C1 segment of cervical spinal cord (tissue), 14 donors: ENCODE data around the gene MAP3K20.
"Not testable (repeated sequence)": the region's sequence is repeated elsewhere in the genome, so short reads cannot be mapped to it uniquely, and the experiment has no call there.

Experiments used
- DNase-seq, 14 donors: peaks; one replicate each; lab custom pipeline; 2025; lab: John Stamatoyannopoulos, UW

The MAP3K20 gene

DNA sequence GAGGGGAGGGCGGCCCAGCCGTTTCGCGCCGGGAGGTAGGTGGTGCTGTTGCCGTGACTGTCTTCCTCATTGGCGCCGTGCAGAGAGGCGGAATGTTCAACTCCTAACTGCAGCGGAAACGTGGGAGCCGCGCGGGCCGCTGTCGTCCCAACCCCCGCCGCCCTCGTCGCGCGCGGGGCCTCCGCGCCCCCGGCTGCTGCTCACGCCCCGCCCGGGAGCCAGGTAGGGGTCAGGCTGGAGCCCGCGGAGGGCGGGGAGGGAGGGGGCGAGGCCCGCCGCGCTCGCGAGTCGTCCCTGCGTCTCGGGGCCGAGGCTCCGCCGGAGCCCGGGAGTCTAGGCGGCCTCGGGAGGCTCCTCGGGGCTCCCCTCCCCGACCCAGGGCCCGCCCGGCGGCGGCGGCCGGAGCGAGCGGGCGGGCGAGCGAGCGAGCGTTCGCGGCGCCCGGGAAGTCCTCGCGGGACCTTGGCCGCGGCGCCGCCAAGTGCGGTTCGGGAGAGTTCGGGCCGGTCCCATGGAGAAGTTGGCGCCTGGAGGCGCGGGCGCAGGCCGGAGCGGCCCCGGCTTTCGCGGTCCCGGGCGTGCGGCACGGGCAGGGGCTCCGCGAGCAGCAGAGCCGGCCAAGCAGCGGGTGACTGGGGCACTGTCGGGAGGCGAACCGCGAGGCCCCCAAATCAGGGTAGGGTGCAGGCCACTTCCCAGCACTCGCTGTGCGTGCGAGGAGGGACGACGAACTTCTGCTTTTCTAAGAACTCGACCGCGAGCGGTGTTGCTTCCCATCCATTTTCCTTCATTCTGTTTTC, at the start of gene MAP3K20:
Gene MAP3K20 (plus strand): TSS at position 66 of the 800 bp plus-strand sequence. CDS start 15,186 bp downstream, outside the sequence.
- peak in 10 of 14 donors; percentile 13 to 67 (median 47) for DNase-seq

DNA sequence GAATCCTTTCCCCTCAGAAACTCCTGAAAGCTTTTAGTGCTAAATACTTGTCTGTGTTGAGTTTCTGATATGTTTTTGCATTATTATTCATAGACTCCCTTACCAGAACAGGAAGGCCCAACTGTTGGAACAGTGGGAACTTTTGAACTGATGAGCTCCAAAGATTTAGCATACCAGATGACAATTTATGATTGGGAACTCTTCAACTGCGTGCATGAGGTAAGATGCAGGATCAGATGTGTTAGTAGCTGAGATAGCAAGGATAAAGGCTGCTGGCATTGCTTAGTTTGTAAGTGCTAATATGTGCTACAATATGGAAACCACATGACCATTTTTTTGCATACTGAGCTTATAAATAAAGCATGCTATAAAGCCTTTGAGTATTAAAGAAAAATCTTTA, 49.2 kb upstream of the MAP3K20 start:
- DNase-seq: no peak

DNA sequence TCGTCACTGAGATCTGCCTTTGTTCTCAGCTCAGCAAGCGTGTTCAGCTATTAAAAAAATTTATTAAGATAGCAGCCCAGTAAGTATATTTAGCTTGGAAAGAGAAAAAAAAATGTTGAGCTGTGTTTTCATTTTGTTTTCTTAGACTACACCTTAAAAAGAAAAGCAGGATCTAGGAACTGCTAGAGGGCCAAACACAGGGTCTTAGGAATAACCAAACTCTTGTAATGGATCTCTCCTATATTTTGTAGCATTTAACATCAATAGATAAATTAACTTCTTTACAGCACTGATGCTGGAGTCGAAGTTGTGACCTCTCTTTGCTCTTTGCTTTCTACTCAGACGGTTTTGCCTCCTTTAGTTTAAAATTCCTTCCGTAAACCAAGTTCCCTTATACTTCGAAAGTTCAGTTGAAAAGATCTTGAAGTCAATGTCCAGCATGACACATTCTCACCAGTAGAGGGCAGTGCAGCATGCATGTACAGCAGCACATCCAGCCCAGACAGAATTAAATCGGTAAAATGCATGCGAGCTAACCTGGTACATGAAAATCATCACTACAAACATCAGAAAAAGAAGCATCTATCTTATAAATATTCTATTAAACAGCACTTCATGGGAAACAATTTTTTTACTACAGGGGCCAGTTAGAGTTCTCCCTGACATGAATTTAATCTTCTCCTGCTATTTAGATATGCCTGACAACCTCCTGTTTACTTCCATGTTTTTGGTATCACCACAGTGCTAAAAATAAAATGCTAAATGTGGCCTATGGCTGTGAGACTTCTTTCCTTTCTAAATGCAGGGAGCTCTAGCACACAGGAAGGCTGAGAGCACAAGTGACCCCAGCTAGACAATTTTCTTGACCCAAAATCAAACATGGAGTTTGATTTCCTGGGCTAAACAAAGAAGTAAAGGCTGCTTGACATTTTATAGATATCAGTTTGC, 48.2 kb upstream of the MAP3K20 start:
- DNase-seq: peak in 12 of 14 donors; percentile 13 to 79 (median 46)

DNA sequence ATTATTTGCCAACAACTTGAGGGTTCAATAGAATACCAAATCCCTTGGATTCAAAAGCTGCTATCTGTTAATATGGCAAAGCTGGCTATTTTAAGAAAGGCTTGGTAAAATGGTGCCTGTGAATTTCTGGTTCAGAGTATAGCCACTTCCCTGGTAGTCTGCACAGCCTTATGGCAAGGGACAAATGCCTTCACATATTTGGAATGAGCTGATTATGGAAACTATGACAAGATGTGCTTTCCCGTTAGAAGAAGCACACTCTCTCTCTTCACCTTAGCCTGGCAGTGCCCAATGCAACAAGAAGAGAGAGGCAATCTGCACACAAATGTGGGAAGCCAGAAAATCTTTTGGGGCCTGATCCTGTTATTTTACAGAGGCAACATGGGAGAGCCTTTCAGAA, 47.5 kb upstream of the MAP3K20 start:
- peak in 1 of 14 donors; percentile 43 for DNase-seq

DNA sequence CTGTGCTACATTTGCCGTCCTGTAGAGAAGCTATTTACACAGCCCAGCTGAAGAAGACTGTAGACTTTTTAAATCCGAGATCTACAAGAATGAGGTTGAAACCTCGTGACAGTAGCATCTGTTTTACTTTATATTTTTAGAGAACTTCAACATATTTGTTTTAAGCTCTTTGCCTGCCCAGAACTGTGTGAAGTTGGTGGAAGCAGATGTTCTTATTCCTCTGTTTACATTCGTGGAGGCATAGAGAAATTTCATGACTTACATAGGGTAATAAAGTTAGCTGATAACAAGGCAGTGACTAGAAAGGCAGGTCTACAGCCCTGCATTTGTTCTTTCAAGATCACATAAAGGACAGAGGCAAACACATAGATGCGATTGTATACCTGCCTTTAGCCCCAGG, 47.0 kb upstream of the MAP3K20 start:
- DNase-seq: no peak

DNA sequence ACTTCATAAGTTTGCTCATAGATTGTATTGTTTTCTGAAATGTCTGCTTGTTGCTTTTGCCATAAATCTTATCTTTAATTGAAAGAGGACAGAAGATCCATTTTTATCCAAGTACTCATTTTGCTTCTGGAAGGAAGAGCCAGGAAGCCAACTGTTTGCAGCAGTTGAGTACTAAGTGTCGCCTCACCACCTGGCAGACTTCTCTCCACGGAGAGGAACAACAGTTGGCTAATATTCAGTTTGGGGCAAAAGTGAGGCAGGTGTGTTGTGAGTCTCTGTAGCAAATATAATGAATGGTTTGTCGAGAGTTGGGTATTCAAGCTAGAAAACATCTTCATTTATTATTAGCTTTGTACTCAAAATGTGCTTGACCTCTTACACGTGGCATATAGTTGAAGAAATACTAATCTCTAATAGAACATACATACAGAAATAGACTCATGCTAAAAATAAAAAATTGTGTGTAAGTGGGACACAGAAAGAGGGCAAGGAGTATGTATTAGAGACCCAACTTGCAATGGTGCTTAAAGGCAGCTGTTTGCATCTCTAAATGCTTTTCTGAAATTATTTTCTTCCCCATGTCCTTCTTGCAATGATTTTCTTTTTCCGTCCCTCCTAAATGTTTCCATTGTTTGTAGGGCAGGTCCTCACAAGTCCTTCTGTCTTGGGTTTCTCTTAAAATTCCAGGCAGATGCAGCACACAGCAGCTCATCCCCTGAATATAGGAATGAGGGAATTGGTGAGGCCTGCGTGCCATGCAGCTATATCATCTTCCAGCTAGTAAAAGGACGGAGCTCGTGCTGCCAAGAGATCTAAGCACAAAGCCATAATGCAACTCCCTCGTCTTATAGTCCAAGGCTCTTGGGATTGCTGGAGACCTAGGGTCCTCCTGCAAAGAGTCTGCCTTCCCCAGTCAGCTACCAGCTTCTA, 44.8 kb upstream of the MAP3K20 start:
- DNase-seq: no peak

DNA sequence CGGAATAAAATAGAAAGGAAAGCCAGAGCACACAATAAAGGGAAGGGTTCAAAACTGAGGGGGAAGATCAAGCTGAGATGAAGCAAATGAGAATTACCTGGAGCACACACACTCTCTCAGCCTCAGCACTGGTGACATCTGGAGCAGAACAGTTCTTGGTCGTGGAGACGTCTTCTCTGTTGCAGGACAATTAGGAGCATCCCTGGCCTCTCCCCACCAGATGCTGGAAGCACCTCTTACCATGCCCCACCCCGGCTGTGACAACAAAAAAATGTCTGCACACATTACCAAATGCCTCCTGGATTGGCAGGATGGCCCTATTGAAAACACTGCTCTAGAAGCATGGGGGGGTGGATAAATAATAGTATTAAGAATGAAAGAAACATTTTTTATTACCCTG, 43.6 kb upstream of the MAP3K20 start:
- no peak for DNase-seq

DNA sequence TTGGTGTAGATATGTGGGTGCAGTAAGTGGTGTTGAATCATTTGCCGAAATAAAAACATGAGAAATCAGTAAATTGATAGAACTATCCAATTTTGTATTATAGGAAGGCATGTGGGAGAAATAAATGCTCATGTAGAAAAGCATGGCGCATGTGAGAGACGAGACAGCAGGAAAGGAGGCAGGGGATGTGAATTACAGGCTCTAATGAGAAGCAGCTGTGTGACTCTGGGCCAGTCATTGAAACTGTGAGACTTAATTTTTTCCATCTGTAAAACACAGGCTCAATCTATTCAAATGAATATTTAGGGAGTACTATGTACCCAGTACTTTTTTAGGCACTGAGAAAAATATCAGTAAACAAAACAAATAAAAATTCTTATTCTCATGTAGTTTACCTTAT, 42.6 kb upstream of the MAP3K20 start:
- DNase-seq: no peak

DNA sequence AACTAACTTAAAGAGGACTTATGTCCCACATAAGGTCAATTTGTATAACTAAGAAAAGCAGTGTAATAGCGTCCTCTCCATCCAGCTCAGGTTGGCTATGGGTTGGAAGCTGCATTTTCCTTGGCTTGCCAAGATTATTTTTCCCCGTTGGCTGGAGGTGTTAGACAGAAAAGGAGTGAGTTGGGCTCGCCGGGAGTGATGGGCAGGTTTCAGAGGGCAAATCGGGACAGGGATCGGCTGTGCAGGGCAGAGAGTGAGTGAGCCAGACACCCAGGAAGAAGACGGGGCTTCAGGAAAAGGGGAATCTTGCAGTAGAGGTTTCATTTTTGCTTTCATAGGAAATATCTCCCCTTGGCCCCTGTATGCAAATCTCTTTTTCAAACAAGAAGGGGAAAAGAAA, 41.5 kb upstream of the MAP3K20 start:
- no peak for DNase-seq

DNA sequence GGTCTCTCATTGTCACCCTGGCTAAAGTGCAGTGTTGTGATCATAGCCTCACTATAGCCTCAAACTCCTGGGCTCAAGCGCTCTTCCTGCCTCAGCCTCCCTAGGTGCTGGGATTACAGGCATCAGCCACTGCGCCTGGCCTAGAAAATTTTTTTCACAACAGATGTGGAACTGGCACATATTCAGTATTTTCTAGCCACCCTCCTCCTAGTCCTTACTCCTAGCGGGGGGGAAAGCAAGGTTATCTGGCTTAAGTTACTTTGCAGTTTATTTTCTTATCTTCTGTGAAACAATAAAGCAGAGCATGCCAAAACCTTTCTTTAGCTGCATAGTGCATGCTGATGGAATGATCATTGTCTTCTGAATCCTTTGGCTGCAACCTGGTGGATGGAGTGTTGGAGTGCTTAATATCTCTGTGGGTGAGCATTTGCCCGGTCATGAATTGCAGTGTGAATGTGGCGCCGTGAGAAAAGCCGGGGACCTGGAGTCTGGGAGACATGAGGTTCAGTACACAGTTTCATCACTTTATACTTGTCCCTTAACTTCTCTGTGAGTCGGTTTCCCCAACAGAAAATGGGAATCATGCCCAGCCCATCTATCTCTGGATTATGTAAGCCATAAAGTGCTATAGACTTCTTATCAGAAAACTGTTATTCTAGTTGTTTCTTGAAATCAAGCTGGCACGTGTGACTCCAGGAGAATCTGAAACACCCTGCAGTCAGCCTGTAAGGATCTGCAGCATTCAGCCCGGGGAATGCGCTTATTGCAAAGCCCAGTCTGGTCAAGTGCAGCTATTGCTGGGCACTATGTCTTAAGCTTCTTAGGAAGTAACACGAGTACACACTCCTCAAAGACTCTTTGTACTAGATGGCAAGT, 38.2 kb upstream of the MAP3K20 start:
- no peak for DNase-seq

DNA sequence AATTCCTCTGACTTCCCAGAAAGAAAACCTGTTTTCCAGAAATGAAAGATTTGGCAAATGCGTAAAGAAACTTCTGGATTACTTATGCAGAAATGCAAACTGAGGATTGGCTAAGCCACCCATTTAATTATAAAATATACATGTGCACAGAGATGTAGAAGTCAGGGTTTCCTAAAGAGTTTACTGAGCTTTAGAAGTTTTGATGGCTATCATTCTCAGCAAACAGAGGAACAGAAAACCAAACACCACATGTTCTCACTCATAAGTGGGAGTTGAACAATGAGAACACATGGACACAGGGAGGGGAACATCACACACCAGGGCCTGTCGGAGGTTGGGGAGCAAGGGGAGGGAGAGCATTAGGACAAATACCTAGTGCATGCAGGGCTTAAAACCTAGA, 37.4 kb upstream of the MAP3K20 start:
- not testable (repeated sequence) for DNase-seq

DNA sequence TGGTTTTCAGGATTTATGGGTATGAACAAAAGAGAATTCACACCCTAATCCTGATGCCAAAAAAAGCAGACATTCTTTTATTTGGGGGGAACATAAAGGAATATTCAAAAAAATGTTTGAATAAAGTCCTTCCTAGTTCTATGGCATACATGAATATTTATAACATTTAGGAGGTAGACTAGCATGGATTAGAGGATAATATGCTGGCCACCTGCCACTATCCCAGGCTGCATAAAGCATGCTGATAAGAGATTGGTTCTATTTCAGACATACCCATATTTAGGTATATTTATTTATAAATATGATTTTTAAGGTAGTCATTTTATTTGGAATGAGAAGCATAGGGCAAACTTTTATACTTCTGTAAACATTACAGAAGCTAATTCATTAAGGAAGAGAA, 34.9 kb upstream of the MAP3K20 start:
- DNase-seq: no peak

DNA sequence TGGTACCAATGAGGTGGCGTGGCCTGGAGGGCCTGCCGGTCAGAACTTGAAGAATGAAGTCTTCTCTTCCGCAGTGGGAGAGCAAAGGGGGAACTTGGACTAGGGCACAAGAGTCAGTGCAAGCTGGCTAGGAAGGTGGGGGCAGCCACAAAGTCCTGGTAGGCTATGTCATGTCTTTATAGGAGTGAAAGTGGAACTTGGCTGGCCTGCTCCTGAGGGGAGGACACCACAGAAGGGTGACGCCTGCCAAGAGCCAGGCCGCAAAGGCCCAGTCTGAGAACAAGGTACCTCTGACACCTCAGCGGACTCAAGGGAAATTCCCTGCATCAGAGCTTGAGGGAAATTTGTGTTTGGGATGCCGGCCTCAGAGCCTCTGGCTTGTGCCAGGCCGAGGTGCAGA, 32.2 kb upstream of the MAP3K20 start:
- DNase-seq: peak in 5 of 14 donors; percentile 3 to 8 (median 5)

DNA sequence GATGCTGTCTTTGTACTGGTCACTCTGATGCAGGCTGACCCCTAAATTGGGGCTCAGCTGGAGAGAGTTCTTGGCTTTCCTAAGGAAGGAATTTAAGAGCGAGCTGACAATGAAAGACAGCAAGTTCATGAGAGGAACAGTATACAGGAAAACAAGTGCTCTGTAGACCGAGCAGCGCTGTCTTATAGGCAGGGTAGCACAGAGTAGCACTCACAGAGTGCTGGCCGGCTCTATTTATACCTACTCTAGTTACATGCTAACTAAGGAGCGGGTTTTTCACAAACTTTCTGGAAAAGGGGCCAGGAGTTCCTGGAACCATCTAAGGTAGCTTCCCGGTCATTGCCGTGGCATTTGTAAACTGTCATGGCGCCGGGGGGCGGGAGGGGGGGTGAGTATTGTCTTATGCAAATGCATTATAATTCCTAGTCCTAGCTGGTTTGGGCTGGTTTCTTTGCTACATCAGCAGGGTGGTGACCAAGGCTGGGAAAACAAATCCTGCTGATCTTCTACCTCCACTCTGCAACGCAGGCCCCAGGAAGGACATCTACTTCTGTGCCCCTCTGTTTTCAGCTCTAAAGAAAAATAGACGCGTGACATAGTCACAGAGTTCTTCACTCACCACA, 31.6 kb upstream of the MAP3K20 start:
- no peak for DNase-seq

DNA sequence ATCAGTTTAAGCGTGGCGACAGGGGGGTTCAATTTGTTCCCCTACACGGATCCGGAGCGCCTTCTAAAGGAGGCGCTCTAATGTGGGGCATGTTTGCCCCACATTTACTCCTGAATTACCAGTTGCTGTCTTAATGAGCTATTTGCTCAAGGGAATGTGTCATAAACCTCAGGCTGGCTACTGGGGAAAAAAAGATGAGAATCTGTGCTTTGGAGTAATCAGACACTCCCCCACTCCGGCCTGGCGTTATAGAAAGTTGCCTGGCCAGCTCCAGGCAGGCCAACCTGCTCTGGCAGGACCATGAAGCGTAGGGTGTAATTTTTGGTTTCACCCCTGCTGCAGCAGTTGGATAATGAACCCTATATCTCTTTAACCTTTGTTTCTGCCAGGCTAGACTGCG, 31.0 kb upstream of the MAP3K20 start:
- DNase-seq: no peak

DNA sequence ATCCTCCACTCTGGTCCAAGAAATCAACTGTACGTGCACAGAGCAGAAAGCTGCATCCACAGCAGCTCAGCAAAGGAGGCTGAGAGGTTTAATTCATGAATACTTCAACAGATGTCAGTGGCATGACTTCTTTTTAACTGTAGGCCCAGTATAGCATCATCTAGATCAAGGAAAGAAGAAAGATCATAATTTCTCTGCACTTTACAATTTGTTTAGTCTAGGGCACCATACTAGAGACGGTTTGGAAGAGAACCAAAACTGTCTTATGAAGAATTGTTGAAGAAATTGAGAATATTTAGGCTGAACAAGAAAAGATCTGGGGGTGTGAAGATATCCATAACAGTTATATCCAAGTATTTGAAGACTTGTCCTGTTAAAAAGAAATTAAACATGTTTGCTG, 30.5 kb upstream of the MAP3K20 start:
- DNase-seq: no peak

DNA sequence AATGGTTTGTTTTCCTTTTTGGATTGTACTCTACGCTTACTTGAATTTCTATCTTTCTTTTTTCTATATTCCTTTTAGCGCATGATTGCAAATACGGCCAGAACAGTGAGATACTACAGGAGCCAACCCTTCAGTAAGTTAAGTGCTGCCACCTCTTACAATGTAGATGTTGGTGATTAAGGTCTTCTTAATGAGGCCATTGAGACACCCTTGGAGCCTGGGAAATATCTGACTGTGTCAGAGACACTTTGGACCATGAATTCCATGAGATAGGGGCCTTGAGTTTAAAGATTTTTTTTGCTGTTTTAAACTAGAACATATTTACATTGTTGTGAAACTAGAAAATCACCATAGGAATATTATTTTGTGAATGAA, 27.1 kb upstream of the MAP3K20 start:
- DNase-seq: no peak

DNA sequence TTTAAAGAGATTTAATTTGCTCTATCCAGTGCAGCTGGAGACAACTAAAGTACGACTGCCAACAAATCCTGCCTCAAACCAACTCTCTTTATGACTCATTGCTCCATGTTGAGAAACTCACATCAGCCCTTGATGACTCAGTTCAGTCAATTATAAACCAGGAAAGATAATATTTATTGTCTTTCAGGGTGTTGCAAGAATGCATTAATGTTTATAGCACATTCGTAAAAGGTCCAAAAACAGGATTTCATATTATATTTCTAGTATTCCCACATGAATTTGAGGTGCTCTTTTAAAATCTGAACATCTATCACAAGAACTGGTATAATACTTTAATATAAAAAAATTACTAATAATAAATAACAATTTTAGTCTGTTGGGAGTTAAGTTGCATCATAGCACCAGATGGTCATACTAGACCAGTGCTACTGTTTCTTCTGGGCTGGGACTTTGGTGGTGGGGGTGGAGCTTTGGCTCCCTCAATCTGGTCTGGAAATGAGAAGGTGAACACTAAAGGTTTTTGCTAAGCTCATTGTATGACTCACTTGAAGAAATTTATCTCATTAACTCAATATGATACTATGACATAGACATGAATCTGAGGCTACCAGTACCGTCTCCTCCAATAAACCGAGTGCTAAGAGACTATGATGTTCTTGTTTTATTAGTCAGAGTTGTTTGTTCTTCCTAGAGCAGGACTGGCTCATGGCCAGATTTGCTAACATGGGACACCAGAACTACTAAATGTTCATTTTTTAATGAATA, 26.6 kb upstream of the MAP3K20 start:
- DNase-seq: no peak

DNA sequence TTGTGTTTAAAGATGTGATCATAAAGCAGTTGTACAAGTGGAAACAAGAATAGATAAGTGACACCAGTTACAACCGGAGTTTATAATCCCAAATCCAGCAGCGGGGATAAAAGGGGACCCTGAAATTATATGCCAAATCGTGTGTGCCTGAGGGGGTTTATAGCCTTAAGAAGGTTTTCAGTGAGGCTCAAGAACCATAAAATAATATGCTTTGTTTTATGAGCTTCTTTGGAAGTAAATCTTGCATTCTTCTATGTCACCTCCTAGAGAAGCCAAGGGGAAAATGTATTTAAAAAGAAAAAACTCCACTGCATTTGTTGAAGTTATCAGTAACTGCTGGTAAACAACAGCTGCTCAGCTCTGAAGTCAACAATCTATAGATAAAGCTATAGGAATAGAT, 25.8 kb upstream of the MAP3K20 start:
- no peak for DNase-seq
